HG03378 (cell line): Measurements from ENCODE around the gene COG6.
A peak's percentile ranks its signal among the peaks of the same experiment; 100 is the strongest.

Source experiments
- ATAC-seq: cut with Tn5 transposase; IDR thresholded peaks from one replicate; pipeline ENCODE4 v1.9.1; 2021; ENCODE audit warnings: mild to moderate bottlenecking, moderate library complexity; ENCODE audit not compliant: unreplicated experiment

COG6 gene

DNA sequence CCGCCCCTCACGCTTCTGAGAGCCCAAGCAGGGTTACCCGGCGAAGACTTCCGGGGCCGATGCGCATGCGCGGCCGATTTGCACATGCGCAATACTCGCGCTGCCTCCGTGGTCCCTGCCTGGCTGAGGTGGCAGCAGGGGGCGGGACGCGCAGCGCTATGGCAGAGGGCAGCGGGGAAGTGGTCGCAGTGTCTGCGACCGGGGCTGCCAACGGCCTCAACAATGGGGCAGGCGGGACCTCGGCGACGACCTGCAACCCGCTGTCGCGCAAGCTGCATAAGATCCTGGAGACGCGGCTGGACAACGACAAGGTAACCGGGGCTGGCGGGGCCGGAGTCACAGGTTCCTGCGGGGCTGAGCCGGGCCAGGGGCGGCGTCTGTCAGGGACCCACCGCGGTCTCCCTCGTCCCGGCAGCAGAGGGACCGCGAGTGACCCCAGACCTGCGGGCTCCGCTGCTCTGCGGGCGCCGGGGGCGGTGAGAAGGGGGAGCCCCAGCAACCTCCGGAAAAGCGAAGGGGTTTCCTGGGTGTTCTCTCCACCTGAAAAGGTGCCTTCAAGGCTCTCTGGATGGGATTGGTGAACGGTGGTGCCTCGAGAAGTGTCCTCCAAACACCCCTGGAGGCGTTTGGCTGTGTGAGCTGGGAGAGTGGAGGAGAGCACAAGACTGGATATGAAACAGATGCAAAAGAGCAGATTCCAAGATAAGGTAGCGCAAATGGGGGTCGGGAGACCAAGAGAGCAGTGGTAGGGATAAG lies at the start of gene COG6:
TSS of gene COG6 (plus strand) at position 94 of the 756 bp plus-strand sequence. CDS start at position 159, 65 bp downstream.
- ATAC-seq = peak; percentile 90

DNA sequence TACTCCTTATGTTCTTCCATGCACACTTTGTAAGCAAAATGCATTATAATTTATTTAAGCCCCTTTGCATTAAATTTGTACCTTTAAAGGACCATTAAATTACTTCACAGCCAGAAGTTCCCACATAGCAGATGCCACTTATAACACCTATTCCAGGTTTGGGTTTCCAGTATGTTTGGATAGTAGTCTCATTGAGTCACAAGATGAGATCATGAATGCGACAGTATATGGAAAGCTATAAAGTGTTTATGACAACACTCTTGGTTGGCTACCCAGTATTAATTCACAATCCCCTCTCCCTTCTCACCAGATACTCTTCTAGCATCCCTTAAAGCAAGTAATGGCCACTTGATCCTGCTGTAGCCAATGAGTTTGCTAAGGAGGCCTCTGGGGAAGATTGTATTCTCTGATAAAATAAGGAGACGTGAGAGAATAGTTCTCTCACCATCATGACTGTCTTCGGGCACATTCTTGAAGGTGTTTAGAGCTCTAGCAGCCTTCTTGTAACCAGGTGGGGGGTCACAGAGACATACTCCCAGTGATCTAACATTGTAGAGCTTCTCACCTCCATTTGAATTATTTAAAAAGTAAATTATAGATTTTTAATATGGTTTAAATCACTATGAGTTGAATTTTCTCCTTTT lies 49.7 kb upstream of the COG6 start:
- no peak for ATAC-seq

DNA sequence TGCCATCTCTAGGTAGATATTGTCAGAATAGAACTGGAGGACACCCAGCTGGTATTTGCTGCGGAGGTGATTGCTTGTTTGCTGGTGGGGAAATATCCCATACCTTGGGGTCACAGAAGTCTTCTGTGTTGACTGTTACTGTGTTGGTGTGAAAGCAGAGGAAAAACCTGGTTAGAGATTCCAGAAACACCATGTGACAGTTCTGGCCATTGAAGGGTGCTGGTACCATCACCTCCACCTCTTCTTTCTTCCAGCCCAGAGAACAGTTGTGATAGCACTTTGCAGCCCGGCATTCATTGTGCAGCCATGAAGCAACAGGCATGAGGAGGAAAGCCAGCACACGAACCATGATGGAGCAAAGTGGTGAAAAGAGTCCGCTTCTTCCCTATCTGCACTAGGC lies 47.6 kb upstream of the COG6 start:
- no peak for ATAC-seq

DNA sequence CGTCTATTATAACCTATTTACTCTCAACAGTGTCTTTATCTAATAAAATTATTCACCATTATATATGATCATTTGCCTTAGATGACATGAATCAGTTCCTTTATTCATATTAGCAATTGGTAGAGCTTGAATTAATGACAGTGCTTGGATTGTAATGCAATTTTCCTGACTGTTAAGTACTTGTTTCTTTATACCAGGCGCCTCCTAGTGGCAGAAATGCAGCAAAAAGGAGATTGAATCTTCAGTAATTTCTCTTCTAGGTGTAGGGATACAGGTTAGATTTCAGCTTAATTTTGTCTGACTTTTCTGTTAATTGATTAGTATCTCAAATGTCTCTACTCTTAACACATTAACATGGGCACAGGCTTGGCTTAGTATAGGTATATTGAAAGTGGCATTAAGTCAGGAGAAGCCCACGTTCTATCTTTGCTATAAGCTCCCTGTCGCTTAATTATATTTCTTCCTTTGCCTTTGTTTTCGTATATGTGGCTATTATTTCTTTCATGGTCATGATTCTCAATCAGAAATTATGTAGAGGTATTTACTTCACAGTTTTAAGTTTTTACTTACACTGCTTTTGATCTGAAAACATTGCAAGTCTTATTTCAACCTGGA lies 43.3 kb upstream of the COG6 start:
- ATAC-seq = peak; percentile 65

DNA sequence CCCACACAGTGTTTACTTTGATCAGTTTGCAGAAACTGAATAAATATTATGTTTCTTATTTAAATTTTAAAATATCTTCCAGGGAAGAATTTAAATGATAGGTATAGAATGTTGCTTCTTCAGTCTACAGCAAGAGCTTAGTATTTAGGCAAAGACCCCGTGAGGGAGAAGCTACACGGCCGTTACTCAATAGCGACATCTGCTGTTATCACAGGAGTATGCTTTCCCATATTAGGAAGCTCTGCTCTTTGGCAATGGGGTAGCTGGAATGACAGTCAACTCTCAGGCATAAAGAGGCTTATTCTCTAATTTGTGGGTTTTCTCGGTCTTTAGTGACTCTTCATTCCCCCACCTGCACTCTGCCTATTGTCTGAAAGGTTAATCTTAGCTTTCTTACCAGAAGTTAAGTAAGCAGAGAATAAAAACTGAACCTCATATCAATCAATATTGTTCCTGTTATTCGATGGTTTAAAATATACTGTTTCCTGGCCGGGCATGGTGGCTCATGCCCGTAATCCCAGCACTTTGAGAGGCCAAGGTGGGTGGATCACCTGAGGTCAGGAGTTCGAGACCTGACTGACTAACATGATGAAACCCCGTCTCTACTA lies 39.3 kb upstream of the COG6 start:
- ATAC-seq = no peak

DNA sequence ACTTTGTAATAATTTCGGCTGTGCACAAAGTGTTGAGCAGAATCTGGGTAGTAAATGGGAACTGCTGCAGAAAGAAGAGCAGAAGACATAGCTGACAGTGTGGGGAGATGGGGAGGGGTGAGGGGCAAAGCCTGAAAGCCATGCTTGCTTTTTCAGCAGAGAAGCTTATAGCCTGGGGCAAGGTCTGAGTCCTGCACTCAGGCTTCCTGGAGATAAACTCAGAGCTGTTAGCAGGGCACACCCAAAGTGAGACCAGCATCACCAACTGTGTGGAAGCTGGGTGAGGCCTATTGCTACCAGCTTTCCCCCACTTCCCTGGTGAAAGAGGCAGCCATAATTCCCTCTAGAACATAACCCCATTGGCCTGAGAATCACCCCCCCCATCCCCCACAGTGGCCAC lies 36.9 kb upstream of the COG6 start:
- ATAC-seq = no peak

DNA sequence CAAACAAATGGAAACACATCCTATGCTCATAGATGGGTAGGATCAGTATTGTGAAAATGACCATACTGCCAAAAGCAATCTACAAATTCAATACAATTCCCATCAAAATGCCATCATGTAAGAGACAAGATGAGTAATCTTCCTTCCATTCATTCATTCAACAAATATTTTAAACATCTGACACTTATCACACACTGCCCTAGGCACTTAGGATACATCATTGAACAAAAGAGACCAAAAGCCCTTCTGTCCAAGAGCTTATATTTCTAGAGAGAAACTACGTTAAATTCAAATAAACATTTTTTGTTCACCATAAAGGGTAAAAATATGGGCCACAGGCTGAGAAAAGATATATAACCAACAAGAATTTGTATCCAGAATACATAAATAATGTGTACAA lies 32.0 kb upstream of the COG6 start:
- no peak for ATAC-seq

DNA sequence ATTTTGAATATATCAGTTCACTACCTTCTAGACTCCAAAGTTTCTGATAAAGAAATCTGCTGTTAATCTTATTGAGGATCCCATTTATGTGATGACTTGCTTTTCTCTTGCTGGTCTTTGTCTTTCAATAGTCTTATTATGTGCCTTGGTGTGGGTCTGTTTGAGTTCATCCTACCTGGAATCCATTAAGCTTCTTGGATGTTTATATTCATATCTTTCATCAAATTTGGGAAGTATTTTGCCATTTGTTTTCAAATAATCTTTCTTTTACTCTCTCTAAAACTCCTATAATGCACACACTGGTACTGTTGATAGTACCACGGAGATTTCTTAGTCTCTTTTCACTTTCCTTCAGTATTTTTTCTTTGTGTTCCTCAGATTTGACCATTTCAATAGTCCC lies 24.2 kb upstream of the COG6 start:
- ATAC-seq = no peak

DNA sequence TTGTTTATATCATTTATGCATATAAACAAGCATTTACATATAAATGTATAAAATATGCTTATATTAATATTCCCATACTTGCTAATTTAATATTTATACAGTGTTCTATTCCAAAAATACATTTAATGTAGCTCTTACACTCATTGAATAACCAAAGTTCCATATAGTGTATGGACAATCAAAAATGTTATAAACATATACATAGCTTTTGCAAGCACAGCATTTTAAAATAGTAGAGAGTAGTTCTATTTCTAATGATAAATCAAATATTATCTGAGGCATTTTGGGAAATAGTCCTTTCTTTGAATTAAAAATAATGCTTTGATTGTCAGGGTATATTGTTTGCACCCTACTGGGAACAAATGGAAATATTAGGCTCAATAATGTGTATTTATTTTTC lies 22.5 kb upstream of the COG6 start:
- no peak for ATAC-seq

DNA sequence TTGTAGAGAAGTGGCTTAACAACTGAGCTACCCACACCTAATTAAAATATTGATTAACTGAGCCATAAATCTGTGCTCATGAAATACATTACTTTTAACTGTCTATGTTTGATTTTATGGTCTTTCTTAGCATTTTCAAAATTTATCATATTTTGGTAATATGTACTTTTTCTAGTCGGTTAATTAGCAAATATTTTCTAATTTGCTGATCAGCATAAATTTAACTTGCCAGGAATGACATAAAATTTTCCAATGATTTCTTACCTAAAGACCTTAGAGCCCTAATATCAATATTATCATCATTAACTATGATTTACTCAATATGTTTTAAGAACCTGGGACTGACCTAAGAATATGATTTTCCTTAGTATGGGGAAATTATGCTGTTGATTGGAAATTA lies 19.9 kb upstream of the COG6 start:
- ATAC-seq = no peak

DNA sequence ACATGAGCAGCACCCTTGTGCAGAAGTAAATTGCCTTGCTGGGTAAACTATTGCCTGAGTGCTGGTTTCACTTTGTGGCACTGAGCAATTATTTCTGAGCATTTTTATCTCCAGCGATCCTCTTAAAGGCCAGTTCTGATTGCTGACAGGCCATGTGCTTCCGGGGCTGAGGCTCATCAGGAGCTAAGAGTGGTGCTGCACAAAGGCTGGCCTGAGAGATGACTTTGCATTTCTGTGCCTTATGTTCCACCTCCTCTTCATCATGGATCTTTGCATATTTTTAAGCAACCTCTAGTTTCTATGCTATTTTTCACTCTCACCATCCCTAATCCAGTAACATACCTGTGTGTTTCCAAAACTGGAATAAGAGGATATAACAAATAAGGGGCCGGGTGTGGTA lies 17.6 kb upstream of the COG6 start:
- ATAC-seq = no peak

DNA sequence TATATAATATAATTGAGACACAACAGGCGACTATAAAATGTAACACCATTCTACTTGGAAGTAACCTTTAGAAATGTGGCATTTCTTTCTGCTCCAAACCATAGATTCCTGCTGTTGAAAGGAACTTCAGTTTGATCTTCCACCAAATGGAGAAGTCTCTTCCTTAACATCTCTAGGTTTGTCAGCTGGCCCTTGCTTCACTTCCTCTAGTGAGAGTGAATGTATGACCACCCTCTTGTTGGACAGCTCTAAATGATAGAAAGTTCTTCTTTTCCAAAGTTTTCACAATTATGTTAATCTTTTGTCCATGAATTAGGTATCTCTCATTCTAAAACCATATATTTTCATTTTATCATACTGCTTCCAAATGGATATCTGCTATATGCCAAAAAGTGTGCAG lies 13.8 kb upstream of the COG6 start:
- no peak for ATAC-seq

DNA sequence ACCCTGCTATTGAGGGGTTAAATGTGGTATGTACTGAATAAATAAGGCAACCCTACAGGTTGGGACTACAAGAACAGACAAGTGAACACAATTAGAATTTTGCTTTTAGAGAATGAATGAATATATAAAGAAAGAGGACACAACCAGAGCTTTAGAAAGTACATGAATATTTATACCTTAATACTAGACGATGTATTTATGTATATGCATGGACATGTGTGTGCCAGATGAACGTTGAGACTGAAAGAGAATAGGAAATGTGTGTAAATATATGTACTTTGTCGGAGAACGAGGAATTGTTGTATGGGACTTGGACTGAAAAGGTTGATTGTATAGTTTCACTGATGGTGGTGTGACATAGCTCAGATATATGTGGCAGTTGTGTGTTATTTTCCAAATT lies 9.3 kb upstream of the COG6 start:
- ATAC-seq = no peak

DNA sequence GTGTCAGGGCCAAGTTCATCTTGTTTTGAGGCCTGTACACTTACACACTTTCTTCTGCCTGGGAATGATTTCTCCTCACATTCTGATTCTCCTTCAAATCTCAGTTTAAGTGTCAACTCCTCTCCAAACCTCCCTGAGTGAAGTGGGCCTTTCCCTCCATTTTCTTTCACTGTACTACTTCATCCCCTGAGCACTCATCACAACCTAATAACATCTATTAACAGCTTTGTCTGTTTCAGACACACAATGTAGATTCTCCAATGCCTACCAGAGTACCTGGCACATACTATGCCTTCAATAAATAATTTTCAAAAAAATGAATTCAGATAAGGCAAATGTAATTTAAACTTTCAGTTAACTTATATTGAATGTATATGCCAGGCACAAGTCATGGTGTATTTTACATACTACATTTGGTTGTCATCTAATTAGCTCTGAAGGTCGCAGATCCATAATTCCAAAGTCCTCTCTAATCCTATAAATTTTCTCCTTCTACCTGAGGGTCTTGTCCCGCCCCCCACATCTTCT lies 357 bp upstream of the COG6 start:
- ATAC-seq = no peak

DNA sequence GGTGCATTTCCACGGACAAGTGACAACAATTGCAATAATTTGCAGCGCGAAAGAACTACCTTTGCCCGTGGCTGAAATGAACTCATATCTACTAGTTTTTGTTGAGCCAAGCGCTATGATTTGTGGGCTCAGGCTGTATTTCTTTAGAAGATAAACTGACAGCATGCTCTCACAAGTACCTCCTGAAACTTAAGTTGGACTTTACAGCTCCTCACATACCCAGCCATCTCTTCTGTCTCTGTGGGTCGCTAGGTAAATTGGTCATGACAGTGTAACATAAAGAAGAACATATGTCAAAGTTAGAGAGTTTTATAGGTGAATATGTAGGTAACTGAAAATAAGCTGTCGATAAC lies 839 bp downstream of the COG6 start:
- ATAC-seq = peak; percentile 21

DNA sequence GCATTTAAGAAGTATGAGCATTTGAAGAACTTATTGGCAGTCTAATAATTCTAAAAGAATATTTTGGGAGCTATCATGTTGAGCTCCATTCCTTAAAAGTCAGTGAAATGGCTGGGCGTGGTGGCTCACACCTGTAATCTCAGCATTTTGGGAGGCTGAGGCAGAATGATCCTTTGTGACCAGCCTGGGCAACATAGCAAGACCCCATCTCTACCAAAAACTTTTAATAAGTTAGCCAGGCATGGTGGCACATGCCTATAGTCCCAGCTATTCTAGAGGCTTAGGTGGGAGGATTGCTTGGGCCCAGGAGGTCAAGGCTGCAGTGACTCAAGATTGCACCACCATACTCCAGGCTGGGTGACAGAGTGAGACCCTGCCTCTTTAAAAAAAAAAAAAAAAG lies 8.0 kb downstream of the COG6 start:
- ATAC-seq = no peak

DNA sequence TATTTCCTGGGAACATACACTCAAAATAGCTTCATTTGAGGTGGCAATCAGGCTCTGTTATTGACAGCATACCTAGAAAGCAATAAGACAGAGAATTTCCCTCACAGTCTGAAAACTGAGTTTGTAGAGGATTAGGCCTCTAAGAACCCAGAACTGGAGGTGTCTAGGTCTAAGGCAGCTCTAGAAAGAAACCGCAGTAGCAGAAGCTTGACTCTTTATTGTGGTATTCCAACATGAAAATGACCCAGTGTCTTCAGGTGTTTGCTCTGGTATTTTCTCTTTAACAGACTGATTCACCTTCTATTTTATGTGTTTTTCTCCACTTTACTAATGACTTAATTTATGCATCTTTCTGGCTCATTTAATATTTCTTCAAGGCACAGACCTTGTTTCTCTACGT lies 8.5 kb downstream of the COG6 start:
- no peak for ATAC-seq

DNA sequence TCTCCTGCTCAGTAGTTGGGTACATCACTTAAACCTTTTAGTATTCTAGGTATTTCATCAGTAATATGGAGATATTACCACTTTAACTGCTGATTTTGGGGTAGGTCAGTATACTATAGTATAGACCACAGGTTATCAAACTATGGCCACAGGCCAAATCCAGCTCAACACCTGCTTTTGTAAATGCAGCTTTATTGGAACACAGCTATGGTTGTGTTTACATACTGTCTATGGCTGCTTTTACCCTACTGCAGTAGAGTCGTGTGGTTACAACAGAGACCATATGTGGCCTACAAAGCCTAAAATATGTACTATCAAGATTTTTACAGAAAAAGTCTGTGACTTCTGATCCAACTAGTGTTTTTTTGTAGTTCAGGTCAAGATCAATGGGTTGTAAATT lies 10.3 kb downstream of the COG6 start:
- no peak for ATAC-seq

DNA sequence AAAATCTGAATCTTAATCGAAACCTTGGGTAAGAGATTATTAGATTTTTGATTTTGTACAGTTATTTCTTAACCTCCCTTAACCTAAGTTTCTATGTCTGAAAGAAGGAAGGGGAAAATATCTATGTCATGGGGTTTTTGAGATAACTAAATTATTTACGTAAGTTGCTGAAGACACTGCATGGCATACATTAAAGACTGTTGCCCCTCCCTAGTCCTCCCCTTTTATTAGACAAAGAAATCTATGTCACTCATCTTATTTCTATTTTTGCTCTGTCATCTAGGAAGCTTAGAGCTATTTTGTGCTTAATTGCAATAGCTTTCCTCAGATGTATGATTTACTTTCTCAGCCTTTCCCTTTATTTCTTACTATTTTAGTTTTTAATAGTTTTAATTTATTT lies 15.0 kb downstream of the COG6 start:
- ATAC-seq = no peak

DNA sequence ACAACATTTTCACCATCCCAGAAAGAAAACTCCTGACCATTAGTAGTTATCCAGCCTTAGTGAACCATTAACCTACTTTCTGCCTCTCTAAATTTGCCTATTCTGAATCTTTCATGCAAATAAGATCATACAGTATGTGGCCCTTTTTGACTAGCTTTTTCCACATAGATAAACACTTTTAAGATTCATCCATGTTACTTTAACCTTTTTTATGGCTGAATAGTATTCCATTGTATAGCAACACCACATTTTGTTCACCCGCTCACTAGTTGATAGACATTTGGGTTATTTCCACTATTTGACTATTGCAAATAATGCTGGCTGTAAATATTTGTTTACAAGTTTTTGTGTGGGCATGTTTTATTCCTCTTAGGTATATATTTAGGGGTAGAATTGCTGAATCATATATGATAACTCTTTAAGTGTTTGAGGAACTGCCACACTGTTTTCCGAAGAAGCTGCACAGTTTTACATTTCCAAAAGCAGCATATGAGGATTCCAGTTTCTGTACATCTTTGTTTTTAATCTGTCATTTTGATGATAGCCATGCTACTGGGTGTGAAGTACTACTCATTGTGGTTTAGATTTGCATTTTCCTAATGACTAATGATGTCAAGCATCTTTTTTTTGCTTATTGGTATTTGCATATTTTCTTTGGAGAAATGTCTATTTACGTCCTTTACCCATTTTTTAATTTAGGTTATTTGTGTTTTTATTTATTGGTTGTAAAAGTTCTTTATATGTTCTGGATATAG lies 17.1 kb downstream of the COG6 start:
- no peak for ATAC-seq

DNA sequence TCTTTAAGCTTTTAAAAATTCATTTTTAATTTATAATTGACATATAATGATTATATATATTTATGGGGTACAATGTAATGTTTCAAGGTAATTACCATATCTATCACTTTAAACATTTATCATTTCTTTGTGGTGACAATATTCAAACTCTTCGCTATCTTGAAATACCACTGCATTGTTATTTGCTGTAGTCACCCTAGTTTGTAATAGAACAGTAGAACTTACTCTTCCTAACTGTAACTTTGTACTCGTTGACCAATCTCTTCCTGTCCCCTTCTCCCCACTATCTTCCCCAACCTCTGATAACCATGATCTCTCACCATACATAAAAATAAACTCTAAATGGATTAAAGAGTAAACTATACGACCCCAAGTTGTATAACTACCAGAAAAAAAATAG lies 20.4 kb downstream of the COG6 start:
- no peak for ATAC-seq
